Measurements from ENCODE around the gene CIAO3.
"Not testable (repeated sequence)": the region's sequence is repeated elsewhere in the genome, so short reads cannot be mapped to it uniquely, and the experiment has no call there.

Gene CIAO3

DNA sequence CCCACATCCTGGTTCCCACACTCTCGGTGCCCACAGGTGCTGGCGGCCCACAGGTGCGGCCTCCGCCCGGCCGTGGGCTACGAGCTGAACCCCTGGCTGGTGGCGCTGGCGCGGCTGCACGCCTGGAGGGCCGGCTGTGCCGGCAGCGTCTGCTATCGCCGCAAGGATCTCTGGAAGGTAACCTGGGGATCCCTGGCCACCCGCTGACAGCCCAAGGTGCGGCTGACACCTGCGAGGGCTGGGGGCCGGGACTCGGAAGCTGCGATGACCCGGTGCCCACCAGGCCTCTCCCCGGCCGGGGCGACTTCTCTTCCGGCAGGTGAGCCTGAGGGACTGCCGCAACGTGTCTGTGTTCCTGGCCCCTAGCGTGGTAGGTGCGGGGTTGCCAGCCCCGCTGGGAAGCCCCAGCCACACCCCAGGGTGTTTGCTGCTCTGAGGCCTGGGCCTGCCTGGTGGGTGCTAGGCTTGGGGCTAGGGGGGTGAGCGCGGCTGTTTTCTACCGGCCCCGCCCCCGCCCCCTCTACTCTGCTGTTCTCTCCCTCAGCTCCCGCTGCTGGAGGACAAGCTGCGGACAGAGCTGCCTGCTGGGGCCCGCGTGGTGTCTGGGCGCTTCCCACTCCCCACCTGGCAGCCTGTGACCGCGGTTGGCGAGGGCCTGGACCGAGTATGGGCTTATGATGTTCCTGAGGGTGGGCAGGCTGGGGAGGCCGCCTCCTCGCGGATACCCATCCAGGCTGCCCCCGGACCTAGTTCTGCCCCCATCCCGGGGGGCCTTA is 18.8 kb downstream of the CIAO3 start:
- DNase-seq: no peak

DNA sequence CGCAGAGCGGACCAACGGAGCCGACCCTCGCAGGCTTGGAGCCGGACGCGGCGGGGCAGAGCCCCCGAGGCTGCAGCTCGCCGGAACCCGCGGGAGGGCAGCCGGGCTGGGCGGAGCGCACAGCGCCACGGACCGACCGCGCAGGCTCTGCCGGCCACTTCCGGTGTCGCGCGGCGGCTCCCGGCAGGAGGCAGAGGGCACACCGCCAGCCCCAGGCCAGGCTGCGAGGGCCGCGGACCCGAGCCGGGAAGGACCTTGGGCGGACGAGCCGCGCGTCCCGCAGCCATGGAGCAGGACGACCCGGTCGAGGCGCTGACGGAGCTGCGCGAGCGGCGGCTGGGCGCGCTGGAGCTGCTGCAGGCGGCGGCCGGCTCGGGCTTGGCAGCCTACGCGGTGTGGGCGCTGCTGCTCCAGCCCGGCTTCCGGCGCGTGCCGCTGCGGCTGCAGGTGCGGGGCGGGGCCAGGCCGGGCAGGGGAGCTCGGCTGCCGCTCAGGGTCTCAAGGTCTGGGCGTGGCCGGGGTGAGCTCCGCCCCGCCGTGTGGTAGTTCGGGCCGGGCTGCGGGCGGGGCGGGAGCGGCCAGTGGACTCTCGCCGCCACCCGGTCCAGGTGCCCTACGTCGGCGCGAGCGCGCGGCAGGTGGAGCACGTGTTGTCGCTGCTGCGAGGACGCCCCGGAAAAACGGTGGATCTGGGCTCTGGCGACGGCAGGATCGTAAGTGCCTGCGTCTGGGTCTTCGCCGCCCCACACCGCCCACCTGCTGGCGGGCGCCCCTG is 19.6 kb downstream of the CIAO3 start, which contains the start of gene ANTKMT:
ANTKMT (plus strand) TSS at position 157 of the 775 bp plus-strand sequence; CDS start at position 286, 129 bp downstream.
- DNase-seq: peak; percentile 48

DNA sequence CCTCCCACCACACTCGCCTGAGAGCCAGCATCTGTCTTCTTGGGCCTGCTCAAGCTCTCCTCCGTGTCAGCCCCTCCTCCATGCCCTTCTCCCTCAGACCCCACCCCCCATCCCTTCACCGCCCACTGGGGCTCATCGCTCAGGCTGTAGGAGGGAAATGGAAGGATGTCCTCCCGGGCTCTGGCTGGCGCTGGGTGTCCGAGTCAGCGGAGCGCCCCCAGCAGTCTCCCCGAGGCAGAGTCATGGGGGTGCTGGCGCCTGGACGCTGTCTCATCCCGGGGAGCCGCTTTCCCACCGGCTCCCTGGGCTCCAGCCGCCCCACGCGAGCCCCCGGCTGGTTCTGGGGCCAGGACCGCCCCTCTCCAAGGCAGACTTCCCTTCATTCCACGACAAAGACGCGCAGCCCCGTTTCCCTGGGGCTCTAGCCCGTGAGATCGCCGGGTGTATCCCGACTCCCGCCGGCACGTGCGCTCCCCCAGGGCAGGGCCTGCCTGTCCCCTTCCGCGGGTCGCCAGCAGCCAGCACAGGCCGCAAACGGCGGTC is 20.3 kb downstream of the CIAO3 start:
- no peak for DNase-seq

DNA sequence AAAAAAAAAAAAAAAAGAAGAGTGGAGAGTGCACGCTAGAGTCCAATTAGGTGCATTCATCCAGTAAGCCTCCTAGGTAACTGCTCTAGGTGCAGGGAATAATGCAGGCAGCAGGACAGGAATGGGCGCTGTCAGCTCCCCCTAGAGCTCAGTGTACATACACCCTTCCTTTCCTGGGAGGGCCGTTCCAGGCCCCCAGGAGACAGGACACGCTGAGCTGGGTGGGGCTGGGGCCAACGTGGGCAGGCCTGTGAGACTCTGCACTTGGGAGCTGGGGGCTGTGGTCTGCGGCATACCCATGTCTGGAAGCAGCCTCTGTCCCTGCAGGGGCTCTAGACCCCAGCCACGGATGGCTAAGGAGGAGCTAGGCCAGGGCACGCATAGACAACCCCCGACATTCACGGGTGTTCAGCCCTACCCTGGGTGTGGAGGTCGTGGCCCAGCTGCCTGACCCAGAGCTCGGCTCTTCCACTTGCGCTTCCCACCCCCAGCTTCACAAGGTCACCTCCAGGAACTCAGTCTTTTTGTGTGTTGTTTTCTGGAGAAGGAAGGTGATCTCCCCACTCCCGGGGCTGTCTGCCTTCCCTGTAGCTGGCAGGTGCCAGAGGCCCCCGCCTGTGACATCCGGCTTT is 20.9 kb downstream of the CIAO3 start:
- no peak for DNase-seq

DNA sequence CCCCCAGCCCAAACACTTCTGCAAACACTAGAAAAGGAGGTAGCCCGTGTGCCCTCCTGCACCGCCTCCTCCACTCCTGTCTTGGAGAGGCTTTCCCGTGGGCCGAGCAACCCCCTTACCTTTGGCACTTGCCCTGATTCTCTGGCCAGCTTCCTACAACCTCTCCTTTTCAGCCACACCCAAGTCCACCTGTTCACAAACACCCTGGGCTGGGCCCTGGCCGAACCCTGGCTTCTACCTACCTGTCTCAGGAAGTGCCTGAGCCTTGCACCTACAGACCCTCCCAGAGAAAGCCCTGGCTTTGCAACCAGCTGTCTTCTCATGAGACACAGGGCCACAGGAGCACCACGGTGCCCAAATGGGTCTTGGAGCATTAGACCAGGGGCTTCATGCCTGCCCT is 21.9 kb downstream of the CIAO3 start:
- DNase-seq: no peak

DNA sequence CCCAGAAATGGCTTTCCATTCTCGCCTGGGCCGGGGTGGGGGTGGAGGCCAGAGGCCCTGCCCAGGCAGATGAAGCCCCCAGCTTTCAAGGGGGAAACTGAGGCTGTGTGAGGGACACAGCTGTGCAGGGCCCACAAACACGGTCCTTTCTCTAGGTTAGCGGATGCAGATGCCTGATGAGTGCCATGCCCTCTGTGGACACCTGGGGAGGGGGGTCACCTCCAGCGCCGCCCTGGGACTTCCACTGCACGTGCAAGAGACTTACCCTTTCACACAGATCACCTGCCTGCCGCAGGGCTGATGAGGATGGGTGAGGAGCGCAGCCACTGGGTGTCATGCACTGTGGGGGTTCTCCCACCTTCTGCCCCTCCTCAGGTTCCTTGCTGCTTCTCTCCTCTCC is 22.4 kb downstream of the CIAO3 start:
- no peak for DNase-seq

DNA sequence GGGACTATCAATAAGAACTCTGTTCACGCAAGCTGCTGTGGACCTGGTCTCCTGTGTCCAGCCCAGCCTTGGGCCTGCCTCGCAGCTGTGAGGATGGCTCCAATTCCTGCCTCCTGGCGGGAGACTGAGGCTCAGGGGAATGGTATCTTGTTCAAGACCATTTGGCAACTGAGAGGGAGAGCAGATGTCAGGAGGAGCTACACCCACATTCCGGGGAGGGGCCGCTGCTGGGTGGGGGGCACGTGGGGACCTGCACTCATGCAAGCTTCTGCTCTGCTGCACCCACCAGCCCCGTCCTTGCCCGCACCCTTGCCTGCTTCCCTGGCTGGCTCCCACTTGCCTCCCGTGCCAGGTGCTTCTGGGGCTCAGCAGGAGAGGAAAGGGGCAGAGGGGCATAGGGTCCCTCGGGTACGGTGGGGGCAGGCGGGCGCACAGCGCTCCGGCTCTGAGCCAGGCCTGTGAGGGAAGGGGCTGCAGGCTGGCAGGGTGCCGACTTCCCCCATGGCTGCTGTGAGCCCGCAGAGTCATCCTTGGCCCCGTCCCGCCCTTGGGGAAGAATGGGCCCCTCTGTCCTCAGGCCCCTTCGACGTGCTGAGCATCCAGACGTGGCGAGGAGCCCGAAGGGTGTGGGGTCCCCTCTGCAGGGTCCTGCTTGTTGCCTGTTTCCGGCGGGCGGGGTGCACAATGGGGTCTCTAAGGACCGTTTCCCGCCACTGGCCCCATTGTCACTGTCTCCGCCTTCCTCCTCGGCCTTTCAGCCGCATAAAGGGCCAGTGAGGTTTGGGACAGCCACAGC is 23.1 kb downstream of the CIAO3 start:
- DNase-seq: no peak

DNA sequence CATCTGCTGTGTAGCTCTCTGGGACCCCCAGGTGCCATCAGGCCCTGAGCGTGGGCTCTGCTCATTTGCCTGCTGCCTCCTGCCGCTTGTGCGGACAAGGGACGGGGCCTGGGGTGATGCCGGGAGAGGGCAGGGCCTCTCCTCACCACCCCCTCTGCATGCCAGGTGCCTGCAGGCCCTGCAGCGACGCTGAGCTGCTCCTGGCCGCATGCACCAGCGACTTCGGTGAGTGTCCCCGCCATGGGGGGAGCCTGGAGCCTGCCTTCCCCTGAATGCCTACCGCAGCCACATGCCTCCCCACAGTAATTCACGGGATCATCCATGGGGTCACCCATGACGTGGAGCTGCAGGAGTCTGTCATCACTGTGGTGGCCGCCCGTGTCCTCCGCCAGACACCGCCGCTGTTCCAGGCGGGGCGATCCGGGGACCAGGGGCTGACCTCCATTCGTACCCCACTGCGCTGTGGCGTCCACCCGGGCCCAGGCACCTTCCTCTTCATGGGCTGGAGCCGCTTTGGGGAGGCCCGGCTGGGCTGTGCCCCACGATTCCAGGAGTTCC is 23.9 kb downstream of the CIAO3 start:
- DNase-seq: no peak

DNA sequence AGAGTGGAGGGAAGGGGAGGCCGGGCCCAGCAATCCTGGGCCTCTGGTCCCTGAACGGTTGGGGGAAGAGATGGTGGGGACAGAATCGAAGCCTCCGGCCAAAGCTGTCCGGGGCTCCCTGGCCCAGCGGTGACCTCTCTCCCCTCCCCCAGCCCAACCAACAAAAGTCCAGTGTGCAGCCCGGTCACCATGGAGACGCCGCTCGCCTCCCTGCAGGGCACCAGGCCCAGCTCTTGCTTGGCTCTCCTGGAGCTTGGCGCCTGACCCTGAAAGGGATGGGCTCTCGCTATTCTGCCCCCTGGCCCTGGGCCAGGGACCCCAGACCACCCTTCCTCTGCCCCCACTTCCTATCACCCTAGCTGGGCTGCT is 24.6 kb downstream of the CIAO3 start:
- DNase-seq: no peak

DNA sequence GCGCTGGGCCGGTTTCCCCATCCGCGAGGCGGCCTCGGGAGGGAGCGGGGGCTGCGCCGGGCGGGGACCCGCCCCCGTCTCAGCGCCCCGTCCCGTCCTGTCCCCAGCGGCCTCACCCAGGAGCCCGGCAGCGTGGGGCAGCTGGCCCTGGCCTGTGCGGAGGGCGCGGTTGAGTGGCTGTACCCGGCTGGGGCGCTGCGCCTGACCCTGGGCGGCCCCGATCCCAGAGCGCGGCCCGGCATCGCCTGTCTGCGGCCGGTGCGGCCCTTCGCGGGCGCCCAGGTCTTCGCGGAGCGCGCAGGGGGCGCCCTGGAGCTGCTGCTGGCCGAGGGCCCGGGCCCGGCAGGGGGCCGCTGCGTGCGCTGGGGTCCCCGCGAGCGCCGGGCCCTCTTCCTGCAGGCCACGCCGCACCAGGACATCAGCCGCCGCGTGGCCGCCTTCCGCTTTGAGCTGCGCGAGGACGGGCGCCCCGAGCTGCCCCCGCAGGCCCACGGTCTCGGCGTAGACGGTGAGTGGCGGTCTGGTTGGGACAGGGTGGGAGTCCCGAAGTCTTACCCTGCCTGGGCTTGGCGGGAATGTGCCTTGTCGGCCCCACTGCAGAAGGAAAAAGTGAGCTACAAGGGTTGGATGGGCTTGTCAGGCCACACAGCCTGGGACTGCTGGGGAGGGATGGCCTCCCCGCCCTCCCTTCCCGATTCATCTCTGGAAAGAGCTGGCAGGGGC is 25.2 kb downstream of the CIAO3 start:
- DNase-seq: no peak

DNA sequence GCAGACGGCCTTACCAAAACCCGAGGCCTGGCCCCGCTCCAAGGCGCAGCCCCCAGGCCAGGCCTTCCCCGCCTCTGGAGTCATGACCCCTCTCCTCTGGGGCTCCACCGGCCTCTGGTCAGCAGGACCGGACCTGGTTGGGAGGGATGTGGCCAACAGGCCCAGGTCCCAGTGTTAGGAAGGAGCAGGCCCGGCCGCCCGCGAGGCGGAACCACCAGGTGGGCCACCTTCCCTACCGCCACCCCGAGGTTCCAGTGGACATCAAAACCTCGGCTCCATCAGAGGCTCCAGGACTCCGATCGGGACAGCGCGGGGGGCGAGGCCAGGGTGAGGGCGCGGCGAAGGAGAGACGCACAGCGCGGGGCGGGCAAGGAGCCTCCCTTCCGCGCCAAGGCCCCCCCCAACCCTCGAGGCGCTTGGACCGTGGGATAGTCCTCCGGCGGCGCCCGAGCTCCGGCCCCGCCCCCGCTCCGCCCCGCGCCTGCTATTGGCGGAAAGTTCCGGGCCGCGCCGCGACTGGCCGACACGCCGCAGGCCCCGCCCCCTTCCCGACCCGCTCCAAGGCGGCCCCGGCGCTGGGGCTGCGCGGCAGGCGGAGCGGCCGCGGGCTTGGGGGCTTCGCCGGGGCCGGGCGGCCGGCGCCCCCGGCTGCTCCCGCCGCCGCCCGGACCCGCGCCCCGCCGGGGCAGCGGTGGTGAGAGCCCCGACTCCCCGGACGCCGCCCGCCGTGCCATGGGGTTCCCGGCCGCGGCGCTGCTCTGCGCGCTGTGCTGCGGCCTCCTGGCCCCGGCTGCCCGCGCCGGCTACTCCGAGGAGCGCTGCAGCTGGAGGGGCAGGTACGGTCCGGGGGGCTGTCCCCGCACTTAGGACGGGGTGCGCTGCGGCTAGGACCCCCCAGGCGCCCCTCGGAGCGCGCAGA is 26.0 kb downstream of the CIAO3 start, which contains the start of gene METRN:
METRN (plus strand) TSS at position 561 of the 919 bp plus-strand sequence; CDS start at position 733, 172 bp downstream.
- peak; percentile 14 for DNase-seq

DNA sequence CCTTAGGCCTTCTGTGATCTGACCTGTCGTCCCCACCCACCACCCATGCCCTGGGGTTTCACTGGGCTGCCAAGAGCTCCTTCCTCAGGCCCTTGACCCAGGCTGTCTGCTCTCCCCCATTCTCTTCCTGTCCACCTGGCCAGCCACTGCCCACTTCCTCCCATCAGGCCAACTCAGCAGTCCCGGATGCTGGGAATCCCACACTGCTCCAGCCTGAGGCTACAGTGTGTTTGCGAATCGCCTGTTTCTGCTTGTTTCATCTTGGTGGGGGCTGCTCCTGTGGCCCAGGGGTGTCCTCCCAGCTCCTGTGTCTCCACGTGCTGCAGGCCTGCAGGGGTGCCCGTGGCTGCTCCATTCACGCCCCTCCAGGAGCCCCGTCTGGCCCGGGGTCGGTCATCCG is 26.7 kb downstream of the CIAO3 start:
- no peak for DNase-seq

DNA sequence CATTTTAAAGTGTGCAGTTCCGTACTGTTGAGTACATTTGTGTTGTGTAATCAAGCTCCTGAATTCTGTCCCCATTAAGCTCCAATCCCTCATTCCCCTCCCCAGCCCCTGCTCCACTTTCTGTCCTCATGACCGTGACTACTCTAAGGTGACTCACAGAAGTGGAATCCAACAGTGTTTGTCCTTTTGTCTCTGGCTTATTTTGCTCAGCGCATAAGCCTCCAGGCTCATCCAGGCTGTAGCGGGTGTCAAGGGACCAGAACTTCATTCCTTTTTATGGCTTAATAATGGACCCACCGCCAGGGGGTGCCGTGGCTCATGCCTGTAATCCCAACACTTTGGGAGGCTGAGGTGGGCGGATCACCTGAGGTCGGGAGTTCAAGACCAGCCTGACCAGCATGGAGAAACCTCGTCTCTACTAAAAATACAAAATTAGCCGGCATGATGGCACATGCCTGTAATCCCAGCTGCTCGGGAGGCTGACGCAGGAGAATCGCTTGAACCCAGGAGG is 28.0 kb downstream of the CIAO3 start:
- not testable (repeated sequence) for DNase-seq

DNA sequence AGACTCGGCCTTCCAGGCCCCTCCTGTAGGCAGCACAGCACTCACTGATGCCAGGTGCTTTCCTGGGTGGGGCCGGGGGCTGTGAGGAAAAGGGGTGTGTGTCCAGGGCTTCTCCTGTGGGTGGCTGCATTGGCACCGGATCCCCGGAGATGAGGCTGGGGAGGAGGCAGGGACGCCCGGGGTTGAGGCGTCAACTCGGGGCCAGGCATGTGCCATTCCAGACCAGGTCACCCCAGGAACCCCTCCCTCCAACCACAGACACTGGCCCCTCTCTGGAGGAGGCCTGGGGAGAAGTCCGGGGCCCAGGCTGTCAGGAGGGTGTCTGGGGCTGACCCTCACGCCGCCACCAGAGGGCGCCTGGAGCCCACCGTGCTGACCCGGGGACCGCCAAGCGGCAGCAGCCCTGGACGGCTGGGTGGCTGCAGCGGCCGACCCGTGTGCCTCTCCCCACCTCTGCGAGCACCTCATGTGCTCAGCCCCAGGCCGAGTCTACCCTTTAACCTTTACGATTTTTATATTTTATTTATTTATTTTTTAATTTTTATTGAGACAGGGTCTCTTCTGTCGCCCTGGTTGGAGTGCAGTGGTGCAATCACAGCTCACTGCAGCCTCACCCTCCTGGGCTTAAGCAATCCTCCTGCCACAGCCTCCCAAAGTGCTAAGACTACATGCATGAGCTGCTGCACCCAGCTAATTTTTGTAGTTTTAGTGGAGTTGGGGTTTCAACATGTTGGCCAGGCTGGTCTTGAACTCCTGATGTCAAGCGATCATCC is 29.1 kb downstream of the CIAO3 start:
- DNase-seq: no peak

DNA sequence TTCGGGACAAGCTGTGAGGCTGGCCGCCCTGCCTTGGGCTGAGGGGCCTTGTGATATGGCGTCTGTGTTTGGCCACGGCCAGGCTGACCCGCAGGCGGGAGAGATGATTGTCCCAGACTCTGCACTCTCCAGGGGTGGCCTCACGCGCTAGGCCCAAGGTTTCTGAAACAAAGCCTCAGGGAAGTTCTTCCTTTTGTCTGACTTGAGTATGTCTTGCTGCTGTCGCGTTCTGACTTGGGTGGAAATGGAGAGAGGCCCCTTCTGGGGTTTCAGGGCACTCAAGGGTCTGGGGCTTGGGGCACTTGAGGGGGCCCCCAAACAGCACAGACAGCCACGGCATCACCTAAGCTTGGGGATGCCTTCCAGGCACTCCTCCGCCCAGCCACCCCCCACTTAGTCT is 29.7 kb downstream of the CIAO3 start:
- DNase-seq: no peak

DNA sequence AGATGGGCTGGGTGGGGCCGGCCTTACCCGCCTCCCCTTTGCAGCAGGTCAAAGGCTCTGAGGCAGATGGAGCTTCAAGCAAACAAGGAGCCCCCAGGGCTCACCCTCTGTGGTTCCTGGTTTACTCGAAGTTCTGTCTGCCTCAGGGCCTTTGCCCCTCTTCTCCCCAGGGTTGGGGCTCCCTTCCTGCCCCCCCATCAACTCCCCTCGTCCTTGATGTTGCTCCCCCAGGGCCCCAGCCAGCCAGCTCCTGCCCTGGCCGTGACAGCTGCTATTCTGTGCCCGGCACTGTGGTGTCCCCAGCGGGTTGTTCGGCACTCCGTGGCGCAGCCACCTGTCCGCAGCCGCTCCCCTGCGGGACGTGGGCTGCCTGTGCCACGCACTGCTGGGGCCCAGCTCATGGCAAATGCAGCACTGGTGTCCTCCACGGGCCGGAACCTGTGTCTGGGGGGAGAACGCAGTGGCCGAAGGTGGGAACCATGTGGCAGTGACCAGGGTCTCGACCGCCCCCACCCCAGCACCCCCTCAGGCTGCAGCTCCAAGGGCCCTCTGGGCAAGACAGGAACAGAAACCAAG is 30.2 kb downstream of the CIAO3 start:
- DNase-seq: no peak

DNA sequence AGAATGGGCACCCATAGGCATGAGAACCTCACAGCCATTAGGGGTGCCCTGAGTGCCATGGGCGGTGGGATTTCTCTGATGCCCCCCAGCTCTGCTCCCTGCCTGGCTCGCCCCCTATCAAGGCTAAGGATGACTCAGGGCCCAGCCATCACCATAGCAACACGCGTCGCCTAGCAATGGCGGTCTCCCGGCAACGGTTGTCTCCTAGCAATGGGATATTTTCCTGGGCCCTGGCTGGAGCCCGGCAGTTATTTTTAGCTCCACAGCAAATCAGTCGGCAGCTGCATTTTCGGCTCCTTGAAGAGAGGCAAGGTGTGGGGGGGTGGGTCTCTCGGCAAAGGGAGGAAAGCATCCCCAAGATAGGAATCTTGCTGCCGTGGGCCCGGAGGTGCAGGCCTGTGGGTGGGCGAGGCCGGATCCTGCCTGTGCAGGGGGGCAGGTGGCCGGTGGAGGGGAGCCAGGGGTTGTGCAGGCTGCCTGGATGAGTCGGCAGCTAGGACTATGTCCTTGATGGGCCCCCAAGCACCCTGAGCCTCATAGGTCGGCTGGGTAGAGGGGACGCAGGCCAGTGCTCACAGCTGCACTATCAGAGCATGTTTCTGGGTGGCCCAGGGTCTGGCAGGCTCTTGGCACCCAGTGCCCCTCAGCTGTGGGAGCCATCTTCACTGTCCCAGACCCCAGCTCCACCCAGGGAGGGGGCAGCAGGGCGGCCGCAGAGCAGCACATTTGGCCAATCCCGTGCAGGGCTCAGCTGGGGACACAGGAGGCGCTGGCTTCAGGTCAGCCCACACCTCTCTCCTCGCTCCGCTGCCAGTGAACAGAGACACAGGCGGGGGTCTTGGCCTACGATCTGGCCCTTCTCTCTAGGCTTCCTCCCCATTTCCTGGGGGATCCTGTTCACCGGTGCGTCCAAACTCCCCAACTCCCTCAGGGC is 31.0 kb downstream of the CIAO3 start:
- no peak for DNase-seq

DNA sequence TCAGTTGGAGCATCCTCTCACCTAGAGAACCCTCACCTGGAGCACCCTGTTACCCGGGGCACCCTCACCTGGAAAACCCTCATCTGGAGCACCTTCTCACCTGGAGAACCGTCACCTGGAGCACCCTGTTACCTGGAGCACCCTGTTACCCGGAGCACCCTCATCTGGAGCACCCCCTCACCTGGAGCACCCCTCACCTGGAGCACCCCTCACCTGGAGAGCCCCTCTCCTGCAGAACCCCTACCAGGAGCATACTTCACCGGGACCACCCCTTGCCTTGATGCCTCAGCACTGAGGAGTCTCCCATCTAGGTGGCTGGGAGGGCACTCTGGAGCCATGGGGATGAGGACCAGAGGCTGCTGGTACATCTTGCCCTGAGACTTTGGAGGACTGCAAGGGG is 31.8 kb downstream of the CIAO3 start:
- DNase-seq: no peak

Data from NCI-H1048 (cell line).